BJ (cell line): ENCODE measurements around the gene CITED1. TPM values are rescaled to one million over a fixed set of nuclear protein-coding genes. Genes with fewer than 3 reads are reported as not detected.
"Not testable (repeated sequence)": the region's sequence is repeated elsewhere in the genome, so short reads cannot be mapped to it uniquely, and the experiment has no call there.

Source experiments
- CTCF ChIA-PET: fragments of 350-600 bp; formaldehyde crosslinking; extraction: SDS; loops from one replicate; lab custom pipeline; 2021; ENCODE audit warnings: antibody characterized with exemption, inconsistent platforms; lab: Yijun Ruan, JAX
- POLR2A ChIA-PET: fragments of 300-600 bp; sonication (Branson Sonifier 250); formaldehyde crosslinking; extraction: SDS; loops from one replicate; lab custom pipeline; 2021; ENCODE audit warnings: antibody characterized with exemption; lab: Charles Lee
- DNase-seq: peaks from one replicate; pipeline ENCODE4 v3.0.0-alpha.2; 2011; ENCODE audit warnings: low read depth
- H3K27me3 ChIP-seq: 2 replicates; pipeline ENCODE4 v1.6.0; 2011; ENCODE audit warnings: low read length; ENCODE audit not compliant: control insufficient read depth, insufficient read depth
- H3K36me3 ChIP-seq: 2 replicates; pipeline ENCODE4 v1.5.1; 2011; ENCODE audit warnings: low read length; ENCODE audit not compliant: control insufficient read depth, insufficient read depth
- H3K4me3 ChIP-seq: 2 replicates; pipeline ENCODE4 v1.5.1; 2011; ENCODE audit warnings: low read depth, mild to moderate bottlenecking, control low read depth, low read length
- polyA plus RNA-seq: library from polyadenylated mRNA; depleted of rRNA; stranded (reverse); fragments of >200 nt; gene quantifications from 2 replicates; pipeline ENCODE4 v1.2.3, GENCODE V29; 2011
- TF ChIP-seq, protein P1 (sequence below): IDR thresholded peaks from 2 replicates; pipeline ENCODE4 v1.5.1; 2011; ENCODE audit warnings: low read depth, mild to moderate bottlenecking, control low read depth, inconsistent platforms, low read length, moderate library complexity; ENCODE audit not compliant: insufficient read depth

Gene CITED1
- polyA plus RNA-seq, 1 experiment: not detected

- TF ChIP-seq, protein P1, sequence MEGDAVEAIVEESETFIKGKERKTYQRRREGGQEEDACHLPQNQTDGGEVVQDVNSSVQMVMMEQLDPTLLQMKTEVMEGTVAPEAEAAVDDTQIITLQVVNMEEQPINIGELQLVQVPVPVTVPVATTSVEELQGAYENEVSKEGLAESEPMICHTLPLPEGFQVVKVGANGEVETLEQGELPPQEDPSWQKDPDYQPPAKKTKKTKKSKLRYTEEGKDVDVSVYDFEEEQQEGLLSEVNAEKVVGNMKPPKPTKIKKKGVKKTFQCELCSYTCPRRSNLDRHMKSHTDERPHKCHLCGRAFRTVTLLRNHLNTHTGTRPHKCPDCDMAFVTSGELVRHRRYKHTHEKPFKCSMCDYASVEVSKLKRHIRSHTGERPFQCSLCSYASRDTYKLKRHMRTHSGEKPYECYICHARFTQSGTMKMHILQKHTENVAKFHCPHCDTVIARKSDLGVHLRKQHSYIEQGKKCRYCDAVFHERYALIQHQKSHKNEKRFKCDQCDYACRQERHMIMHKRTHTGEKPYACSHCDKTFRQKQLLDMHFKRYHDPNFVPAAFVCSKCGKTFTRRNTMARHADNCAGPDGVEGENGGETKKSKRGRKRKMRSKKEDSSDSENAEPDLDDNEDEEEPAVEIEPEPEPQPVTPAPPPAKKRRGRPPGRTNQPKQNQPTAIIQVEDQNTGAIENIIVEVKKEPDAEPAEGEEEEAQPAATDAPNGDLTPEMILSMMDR: no peak
- CTCF ChIA-PET: no interaction called here
- POLR2A ChIA-PET: no interaction called here
- DNase-seq: no peak
- H3K4me3 ChIP-seq: no peak overlapping the region
- no peaks in the 10 kb centered on the region for H3K36me3 ChIP-seq
- no peaks in the 10 kb centered on the region for H3K27me3 ChIP-seq
Observed at GRCh38 chrX:72330131-72330530, 24.4 kb upstream of the CITED1 start.

DNA sequence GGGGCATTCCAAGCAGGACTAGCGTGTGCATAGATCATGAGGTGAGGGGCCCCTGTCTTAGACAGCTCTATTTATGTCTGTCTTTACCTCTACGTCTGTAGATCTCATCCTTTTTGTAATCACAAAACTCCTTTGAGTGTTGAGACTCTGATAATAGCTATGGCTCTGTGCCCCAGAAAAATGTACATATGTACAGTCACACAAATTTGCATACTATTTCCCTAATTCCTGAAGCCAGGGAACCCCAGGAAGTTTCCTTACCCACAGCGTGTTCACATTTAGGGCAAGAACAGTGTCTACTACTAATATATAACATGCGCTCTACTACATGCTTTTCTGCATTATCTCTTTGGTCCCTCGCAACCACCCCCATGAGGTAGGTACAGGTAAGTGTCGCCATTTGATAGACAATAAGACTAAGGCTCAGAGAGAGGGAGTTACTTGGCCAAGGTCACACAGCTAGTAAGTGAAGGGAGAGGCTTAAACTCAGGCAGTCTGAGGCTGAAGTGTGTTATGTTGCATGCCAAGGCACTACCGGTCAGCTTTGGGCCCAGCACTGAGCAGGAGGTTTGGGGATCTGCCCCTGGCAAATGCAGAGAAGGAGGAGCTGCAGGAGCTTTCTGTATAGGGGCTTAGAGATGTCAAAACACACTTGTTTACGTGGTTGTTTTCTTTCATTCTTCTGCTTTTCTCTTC, 21.0 kb upstream of the CITED1 start:
- POLR2A ChIA-PET: no interaction called here
- no peak overlapping the region for H3K4me3 ChIP-seq
- CTCF ChIA-PET: no interaction called here

DNA sequence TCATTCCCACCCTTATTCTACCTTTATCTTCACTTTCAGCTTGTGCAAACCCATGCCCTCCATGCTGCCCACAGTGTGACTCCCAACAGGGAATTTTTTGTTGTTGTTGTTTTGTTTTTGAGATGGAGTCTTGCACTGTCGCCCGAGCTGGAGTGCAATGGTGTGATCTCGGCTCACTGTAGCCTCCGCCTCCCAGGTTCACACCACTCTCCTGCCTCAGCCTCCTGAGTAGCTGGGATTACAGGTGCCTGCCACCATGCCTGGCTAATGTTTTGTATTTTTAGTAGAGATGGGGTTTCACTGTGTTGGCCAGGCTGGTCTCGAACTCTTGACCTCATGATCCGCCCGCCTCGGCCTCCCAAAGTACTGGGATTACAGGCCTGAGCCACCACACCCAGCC, 13.9 kb upstream of the CITED1 start:
- H3K27me3 ChIP-seq, H3K4me3 ChIP-seq, CTCF ChIA-PET, H3K36me3 ChIP-seq, DNase-seq, POLR2A ChIA-PET: not testable (repeated sequence)

More for the DNA sequence above, 21.0 kb upstream of the CITED1 start:
- no peaks in the 10 kb centered on the region for H3K27me3 ChIP-seq
- no peaks in the 10 kb centered on the region for H3K36me3 ChIP-seq
- no peak for DNase-seq
- TF ChIP-seq, protein P1: no peak

- CTCF ChIA-PET: no interaction called here
- no peak overlapping the region for H3K4me3 ChIP-seq
- no peaks in the 10 kb centered on the region for H3K36me3 ChIP-seq
- TF ChIP-seq, protein P1: no peak
- H3K27me3 ChIP-seq: peaks cover 1% of the 10 kb centered on the region; the same call in 1 of the 2 replicates
- POLR2A ChIA-PET: no interaction called here
- no peak for DNase-seq
Observed at GRCh38 chrX:72317139-72317538, 11.4 kb upstream of the CITED1 start.

DNA sequence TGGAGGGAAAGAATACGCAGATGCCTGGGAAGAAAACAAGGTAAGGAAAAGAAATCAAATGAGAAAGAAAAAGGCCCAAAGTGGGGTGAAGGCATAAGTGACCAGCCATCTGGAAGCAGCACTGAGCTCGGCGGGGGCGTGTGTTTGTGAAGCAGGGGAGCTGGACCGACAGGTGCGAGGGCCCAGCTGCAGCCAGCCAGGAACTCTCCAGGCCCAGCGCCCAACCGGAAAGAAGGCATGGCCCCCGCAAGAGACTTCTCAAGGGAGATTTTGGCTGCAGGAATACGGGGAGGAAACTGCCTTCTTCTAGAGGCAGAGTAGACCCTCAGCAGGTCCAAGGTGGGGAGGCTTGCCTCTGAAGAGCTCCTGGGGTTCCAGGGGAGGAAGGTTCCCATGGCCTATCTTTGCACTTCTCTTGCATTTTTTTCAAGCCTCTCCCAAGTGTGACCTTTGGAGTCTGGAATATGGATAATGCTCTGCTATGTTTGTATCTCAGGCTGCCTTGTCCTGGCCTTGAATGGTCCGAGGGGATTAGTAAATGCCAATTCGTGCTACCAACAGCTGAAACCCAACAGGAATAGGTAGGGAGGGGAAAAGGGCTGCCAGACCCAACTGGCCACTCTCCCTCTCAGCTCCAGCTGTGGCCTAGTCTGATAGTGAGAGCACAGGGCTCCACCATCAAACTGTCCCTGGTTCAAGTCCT, 10.8 kb upstream of the CITED1 start:
- DNase-seq: no peak
- Histone ChIP-seq H3K36me3 (no peaks in the 10 kb centered on the region), H3K27me3 (peaks cover 1% of the 10 kb centered on the region; the same call in 1 of the 2 replicates), H3K4me3 (no peak overlapping the region)
- CTCF ChIA-PET: no interaction called here
- TF ChIP-seq, protein P1: no peak
- POLR2A ChIA-PET: no interaction called here
